ENCODE results near the gene GAK. TPM values are rescaled to one million over a fixed set of nuclear protein-coding genes. Genes with fewer than 3 reads are reported as not detected.
A peak's percentile ranks its signal among the peaks of the same experiment; 100 is the strongest.

The GAK gene
- total and polyA plus RNA-seq, 2 of the 13 experiments (the other 11 are each of a cell fraction or from before 2014, with no cell fraction given): 17.5 to 44.3 TPM

GRCh38 chr4:931960-932712 is at the start of gene GAK, which contains the start of gene TMEM175 (continued):
- no peak; the same call in 1 of the 2 replicates for TF ChIP-seq KLF15 (CRISPR knock-in tag; IDR thresholded peaks at IDR 0.05; ENCODE audit: borderline replicate concordance)
- TF ChIP-seq ZNF775 (CRISPR knock-in tag; IDR thresholded peaks at IDR 0.05; ENCODE audit: borderline replicate concordance): no peak
- TF ChIP-seq NCOA5 (CRISPR knock-in tag; IDR thresholded peaks at IDR 0.05): no peak
- no peak for TF ChIP-seq ZNF367 (CRISPR knock-in tag; IDR thresholded peaks at IDR 0.05; ENCODE audit: borderline replicate concordance)
- TF ChIP-seq ZZZ3 (CRISPR knock-in tag; IDR thresholded peaks at IDR 0.05; ENCODE audit: borderline replicate concordance): peak; percentile 76; the same call in 1 of the 2 replicates
- no peak for TF ChIP-seq SIX1 (CRISPR knock-in tag; IDR thresholded peaks at IDR 0.05; ENCODE audit: borderline replicate concordance)
- no peak for TF ChIP-seq PHF5A (CRISPR knock-in tag; IDR thresholded peaks at IDR 0.05; ENCODE audit: low read depth, unreplicated experiment)
- TF ChIP-seq KAT2B (IDR thresholded peaks at IDR 0.05; ENCODE audit: borderline replicate concordance, low read depth, low read length): no peak
- TF ChIP-seq GABPA (IDR thresholded peaks at IDR 0.05; ENCODE audit: low read depth, low read length): no peak
- TF ChIP-seq GABPA (CRISPR knock-in tag; IDR thresholded peaks at IDR 0.05; ENCODE audit: low read depth): peak; percentile 89
- peak; percentile 71 for TF ChIP-seq ZNF883 (CRISPR knock-in tag; IDR thresholded peaks at IDR 0.05; ENCODE audit: not compliant biosample characterization)
- no peak for TF ChIP-seq ZNF331 (CRISPR knock-in tag; IDR thresholded peaks at IDR 0.05)
- TF ChIP-seq ATF4 (CRISPR knock-in tag; IDR thresholded peaks at IDR 0.05): no peak
- no peak for TF ChIP-seq STAG1 (CRISPR knock-in tag; IDR thresholded peaks at IDR 0.05)
- TF ChIP-seq ZSCAN5A (CRISPR knock-in tag; IDR thresholded peaks at IDR 0.05; ENCODE audit: borderline replicate concordance): 0 out of 2 replicates have a peak, but pooled peaks have one; percentile 86
- no peak for TF ChIP-seq ZNF350 (CRISPR knock-in tag; IDR thresholded peaks at IDR 0.05; ENCODE audit: borderline replicate concordance, low read depth)
- no peak for TF ChIP-seq ZNF383 (CRISPR knock-in tag; IDR thresholded peaks at IDR 0.05; ENCODE audit: borderline replicate concordance)
- no peak for TF ChIP-seq ZIK1 (CRISPR knock-in tag; IDR thresholded peaks at IDR 0.05; ENCODE audit: borderline replicate concordance, low read depth)
- TF ChIP-seq DBP (CRISPR knock-in tag; IDR thresholded peaks at IDR 0.05; ENCODE audit: not compliant biosample characterization): no peak
- peak; percentile 30; the same call in 1 of the 2 replicates for TF ChIP-seq MIXL1 (CRISPR knock-in tag; IDR thresholded peaks at IDR 0.05)
- 0 out of 2 replicates have a peak, but pooled peaks have one; percentile 0 for TF ChIP-seq BCL6 (CRISPR knock-in tag; IDR thresholded peaks at IDR 0.05)
- no peak; the same call in none of the 2 replicates for TF ChIP-seq HIVEP1 (CRISPR knock-in tag; IDR thresholded peaks at IDR 0.05)
- no peak for TF ChIP-seq ZBTB49 (CRISPR knock-in tag; IDR thresholded peaks at IDR 0.05; ENCODE audit: borderline replicate concordance)
- peak; percentile 86 for TF ChIP-seq ZFX (CRISPR knock-in tag; IDR thresholded peaks at IDR 0.05; ENCODE audit: low read depth)
- no peak for TF ChIP-seq HDAC6 (IDR thresholded peaks at IDR 0.05; ENCODE audit: low read depth, low read length)
